DMS153 treated with DMSO at 0.1 percent for 48 hours (cell line): ENCODE data around the gene FXYD6.
"Not testable (repeated sequence)": the region's sequence is repeated elsewhere in the genome, so short reads cannot be mapped to it uniquely, and the experiment has no call there.

Experiments used
- DNase-seq: peaks from one replicate; lab custom pipeline; 2025; ENCODE audit not compliant: unreplicated experiment; lab: John Stamatoyannopoulos, UW

FXYD6 gene, protein sequence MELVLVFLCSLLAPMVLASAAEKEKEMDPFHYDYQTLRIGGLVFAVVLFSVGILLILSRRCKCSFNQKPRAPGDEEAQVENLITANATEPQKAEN

DNA sequence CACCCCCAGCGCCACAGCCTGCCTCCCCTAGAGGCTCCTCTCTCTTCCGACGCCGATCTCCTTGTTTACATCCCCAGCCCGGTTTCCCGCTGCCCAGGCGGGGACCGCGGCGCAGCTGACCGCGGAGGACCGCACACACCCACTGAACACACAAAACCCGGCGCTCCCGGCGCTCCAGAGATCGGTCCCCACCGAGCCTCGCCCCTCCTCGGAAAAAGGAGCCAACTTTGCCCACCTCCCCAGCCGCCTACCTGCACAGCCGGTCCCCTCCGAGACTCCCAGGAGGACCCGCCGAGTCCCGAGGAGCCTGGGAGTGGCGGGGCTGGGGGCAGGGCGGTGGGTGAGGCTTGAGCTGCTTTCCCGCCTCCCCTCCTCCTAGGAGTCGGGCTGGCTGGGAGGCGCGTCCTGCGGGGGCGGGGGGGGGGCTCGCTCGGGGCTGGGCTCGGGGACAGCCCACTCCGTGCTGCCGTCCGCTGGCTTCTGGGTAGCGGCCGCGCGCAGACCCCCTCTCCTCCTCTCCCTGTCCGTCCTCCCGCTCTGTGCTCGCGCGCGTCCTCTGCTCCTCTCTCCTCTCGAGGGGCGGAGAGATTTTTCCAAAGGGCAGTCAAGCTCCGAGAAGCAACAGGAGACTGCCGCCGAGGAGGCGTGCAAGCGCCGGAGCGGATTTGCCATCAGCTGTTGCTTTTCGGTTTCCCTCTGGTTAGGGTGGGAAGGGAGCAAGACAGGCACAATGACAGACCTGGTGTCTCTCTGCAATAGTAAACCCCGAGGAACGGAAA, at the start of gene FXYD6:
TSS of gene FXYD6 (minus strand) at position 318 of the 779 bp plus-strand sequence. CDS start 33,882 bp downstream, outside the sequence.
- no peak for DNase-seq

DNA sequence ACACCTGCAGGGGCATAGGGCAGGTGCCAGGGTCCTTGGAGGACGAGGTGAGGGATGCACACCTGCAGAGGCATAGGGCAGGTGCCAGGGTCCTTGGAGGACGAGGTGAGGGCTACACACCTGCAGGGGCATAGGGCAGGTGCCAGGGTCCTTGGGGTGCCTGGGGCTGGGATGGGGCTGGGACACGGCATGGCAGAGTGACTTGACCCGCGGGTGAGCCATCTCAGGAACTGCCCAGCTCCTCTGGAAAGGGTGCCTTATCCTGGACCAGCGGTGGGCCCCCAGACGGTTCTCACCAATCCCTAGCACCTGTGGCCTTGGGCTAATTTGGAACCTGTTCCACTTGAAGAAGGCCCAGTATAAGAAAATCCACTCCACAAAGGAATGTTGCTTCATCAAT, 49.7 kb upstream of the FXYD6 start:
- DNase-seq = not testable (repeated sequence)

DNA sequence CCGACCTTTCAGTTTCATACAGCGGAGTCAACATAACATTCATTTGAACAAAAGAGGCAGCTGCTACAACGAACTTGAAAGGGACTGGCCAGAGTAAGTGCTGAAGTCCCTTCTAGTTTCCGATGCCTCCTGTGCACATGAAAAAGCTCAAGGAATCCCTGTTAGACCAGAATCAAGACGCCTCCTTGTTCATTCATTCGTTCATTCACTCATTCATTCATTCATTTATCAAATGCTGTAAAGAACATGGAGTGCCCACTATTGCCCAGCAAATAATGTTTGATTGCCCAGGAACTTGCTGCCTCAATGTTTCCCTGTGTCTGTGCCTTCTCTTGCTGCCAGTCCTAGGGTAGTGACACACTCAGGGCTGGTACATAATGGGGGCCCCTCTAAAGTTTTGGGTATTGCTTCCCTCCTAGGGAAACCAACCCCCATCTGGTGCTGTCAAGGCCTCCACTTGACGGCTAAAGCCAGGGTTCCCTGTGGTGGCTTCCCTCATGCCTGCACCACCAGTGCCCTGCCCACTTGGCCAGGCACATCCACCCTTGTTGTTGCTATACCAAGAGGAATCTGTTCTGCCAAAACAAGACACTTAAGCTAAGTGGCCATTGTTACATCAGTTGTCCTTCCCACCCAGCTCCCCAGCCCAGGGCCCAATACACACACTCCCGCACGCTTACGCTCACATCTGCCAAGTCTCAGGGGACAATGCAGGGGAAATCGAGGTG, 48.9 kb upstream of the FXYD6 start:
- peak; percentile 53 for DNase-seq

DNA sequence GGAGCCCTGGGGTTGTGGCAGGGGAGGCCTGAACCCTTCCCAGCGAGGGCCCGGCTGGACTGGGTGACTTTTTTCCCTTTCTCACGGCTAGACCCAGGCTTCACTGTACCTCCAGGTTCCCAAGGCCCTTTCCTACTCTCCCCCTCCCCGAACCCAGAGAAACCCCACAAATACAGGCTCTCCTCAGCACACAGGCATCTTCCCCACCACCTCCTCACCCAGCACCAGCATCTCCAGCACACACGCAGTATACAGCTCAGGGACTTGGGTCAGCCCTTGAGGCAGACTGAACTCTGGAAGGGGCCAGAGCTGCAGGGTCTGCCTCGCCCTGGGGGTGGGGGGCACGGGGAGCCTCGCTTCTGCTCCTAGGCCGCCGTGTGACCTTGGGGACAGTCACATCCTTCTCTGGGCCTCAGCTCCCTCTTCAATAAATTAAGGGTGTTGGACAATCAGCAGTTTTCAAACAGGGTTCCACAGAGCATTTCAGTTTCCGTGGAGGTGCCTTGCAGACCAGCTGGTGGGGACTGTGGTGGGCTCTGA, 48.2 kb upstream of the FXYD6 start:
- DNase-seq = no peak

DNA sequence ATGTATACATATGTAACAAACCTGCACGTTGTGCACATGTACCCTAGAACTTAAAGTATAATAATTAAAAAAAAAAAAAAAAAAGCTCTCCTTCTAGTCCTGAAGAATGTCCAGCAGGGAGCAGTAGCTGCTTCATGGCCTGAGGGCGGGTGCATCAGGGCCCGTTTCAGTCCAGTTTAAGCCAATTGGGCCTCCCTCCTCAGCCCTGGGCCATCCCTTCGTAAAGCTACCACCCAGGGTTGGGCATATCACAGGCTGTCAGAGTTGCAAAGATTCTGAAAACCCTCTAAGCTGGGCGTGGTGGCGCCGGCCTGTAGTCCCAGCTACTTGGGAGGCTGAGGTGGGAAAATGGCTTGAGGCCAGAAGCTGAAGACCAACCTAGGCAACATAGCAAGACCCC, 47.3 kb upstream of the FXYD6 start:
- no peak for DNase-seq

DNA sequence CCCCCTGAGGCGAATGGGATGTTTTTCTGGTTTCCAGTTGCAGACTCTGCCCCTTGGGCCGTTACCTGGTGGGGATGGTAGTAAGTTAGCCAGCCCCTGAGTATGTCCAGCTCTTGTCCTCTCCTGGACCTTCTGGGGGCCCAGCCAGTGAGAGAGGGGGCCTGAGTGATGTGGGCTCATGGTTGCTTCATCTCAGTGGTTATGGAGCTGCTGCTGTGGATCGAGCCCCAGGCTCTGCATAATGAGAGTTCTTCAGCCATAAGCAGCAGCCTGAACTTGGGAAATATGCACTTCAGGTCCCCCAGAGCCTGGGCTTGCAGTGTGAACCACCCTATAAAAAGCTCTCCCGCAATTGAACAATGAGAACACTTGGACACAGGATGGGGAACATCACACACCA, 46.8 kb upstream of the FXYD6 start:
- no peak for DNase-seq

DNA sequence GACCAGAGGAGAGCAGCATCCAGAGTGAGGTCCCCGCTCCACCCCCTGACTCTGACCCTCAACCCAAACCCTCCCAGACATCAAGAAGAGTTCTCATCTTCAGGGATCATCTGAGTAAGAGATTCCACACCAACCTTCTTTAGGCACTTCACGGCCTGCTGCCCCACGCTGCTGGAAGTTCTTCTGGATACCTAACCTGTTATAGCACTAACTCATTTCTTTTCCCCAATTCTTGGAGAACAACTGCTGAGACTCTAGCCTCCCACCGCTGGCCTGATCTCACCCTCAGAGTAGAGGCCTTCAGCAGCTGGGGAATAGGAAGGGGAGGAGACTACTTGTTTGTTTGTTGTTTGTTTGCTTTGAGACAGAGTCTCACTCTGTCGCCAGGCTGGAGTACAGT, 45.4 kb upstream of the FXYD6 start:
- no peak for DNase-seq

DNA sequence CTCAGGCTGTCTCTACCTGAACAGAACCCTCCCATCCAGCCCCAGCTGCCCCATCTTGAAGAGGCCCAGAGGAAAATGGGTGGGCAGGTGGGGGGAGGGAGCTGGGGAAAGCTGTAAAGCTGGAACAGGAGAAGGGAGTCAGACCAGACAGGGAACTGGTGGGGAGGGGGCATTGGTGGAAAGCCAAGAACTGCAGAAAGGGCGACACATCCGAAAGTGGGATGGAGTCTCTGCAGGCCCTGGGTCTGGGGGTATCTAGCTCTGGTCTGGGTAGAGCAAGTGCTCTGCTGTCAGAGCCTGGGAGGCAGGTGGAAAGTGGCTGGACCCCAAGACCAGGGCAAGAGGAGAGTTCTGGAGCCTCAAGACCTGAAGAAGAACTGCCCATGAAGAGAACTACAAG, 45.0 kb upstream of the FXYD6 start:
- DNase-seq = no peak

DNA sequence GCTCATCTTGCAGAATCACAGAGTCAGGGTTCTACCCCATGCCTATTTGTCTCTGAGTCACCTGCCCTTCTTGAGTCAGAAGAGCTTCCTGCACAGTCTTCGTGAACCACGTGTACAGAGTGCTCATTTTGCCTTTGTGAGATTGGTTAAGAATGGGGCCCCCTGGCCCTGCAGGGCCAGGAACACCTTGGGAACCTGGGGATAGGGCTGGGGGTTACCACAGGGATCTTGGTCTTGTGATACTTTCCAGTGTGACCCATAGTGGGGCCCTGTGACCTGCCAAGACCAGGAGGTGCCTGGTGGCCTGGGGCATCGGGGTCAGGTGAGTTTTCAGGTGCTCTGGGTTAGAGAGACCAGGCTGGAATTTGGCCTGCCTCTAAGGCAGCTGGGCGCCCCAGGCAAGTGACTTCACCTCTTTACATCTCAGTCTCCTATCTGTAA, 43.3 kb upstream of the FXYD6 start:
- DNase-seq = no peak

DNA sequence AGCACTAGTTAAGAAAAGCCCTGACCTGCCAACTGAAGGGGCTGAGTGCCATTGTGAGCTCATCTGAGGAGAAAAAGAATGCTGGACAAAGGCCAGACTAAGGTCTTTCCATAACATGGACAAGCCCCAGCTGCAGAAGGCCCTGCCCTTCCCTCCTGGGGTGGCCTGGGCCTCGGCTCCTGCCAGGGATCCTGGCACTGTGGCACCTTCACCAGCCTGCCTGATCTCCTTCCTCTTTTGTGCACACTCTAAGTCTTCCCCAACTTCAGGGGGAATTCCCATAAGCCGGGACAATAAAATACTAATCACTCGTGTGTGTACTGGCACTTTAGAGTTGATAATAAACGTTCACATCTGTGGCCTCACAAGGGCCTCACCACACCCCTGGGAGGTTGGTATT, 42.9 kb upstream of the FXYD6 start:
- no peak for DNase-seq

DNA sequence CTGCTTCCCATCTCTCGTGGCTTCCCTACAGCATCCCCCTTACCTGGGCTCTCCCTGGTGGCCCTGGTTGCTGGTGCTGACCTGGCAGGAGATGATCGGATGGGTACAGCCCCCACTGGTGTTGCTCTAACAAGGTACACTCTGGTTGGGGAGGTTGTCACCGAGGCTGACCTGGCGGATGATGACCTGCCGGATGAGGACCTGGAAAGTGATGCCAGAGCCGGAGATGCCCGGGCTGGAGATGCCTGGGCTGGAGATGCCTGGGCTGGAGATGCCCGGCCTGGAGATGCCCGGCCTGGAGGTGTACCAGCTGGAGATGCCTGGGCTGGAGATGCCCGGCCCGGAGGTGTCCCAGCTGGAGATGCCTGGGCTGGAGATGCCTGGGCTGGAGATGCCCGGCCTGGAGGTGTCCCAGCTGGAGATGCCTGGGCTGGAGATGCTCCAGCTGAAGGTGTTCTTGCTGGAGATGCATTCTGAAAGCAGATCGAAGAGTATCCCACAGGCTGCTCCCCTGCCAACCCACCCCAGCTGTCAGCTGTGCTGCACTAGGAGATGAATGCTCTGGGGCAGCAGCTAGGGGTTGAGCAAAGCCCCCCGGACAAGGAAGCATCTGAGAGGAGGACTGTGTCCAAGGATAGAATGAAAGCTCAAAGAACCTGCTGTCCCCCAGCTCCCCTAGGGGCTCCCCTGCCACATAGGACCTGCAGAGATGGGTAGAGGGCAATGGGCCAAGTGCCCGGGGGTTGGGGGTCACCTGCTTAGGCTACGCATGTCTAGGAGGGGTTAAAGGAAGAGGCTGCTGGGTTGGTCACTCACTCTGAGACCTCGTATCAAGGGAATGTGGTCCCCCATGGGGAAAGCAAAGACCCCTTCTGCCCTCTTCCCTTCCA, 42.2 kb upstream of the FXYD6 start:
- no peak for DNase-seq

DNA sequence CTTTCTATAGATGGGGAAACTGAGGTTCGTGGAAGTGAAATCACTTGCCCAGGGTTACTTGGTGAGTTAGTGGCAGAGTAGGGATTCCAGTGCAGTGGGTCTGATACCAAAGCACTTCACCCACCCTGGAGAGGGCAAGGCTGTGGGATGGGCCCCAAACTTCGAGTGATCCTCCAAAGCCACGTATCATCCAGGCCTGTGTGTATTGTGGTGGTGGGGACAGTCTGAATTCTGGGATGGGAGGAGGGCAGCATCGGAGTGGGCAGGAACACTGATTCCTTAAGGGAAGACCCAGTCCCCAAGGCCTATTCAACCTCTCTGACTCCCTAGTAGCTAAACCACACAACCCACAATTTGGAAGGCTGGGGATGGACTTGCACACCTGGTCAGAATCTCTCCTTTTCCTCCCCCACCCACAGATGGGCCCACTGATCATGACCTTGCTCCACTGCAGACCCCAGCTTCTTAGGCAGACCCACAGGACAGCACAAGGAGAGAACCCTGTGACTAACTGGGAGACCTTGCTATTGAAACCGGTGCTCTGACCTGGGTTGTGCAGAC, 41.2 kb upstream of the FXYD6 start:
- DNase-seq = no peak

DNA sequence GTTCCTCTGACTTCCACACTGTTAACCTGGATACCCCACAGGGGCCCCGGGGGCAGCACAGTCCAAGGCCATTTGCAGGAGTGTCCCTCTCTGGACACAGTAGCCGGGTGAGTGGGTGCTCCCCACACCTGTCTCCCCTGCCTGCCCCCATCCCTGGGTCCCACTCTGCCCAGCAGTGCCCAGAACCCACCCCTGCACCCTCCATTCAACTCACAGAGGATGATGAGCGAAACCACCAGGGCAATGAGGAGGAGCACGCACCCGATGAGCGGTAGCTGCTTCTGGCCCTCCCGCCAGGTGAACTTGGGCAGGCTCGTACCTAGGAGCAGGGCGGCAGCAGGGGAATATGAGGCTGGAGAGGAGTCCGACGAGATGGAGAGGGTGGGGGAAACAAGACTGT, 40.5 kb upstream of the FXYD6 start:
- no peak for DNase-seq

DNA sequence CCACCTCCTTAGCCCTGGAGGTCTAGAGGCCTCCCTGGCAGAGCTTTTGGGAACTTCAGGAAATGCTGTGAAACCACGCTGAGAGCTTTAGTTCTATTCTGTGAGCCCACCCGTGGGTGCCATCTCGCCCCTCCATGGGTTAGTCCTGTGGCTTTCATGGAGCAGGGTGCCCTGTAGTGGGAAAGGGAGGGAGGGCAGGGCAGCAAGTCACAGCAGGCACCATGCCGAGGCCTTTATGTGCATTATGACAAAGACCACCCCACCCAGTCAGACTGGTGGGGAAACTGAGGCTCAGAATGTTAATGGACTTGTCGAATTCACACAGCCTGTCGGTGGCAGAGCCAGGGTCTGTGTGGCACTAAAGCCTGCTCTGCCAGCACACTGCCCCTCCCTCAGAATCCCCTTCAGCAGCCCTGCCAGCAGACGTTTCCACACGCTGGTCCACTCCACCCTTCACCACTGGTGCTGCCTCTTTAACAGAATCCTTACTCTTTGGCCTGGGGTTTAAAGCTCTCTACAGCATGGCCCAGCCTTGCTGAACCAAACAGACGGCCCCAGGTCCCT, 39.3 kb upstream of the FXYD6 start:
- no peak for DNase-seq

DNA sequence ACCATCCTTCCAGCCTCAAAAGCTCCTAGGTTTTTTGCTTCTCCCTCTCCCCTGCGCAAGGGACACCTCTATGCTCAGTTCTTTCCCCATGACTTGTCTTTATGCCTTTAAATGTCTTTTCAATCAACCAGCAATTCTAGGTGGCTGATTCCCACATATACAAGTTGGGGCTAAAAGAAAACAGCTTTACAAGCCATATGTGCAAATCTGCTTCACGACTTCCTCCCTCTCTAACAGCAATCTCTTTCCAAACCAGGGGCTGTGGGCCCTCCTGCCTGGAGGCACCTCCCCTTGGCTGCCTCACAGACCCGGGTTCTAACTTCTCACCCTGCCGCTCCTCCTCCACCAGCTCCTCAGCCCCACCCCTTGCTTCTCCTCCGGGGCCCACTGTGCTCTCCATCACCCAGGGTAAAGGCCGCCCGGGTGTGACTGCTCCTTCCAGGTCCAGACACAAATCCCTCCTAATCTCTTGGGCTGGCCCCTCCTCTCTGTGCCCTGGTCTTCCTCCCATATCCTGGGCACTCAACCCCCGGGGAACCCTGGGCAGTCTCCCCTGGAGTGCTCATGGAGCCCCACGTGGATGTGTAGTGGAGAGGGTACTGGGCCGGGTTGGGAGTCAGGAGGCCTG, 38.6 kb upstream of the FXYD6 start:
- no peak for DNase-seq

DNA sequence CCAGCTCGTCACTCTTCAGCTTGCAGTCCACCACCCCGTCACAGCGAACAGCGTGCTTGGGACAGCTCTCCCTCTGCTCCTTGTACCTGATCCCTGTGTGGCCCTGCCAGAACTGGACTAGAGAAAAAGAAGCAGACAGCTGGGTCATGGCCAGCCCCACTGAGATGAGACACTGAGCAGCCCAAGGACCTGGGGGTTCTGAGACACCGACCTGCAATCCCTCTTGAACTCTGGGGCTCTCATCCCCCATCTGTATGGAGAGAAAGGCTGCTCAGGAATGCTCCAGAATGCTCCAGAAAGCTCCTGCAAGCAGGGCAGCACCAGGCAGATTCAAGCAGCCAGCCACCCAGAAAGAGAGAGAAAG, 37.9 kb upstream of the FXYD6 start:
- DNase-seq = no peak

DNA sequence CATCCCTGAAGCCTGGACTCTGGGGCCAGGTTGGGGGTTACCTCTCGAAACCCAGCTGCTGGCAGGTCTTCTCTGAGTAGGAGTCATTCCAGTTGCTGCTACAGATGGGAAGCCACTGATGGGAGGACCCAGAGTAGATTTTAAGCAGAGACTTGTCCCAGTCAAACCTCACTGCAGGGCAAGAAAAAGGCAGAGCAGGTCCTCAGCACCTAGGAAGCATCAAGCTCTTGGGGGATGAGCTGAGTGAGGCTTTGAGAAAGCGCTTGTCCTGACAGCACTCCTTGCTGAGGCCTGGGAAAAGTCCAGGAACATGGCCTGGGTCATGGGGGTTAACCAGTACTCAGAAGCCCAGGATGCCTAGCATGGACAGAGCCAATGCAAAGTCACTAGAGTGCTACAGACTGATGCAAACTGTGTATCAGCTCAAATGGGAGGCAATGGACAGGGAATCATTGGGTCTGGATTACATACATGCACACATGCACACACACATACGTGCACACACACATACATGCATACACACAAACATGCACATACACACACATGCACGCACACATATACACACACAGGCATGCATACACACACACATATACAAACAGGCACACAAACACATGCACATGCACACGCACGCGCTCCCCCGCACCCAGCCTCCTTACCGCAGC, 37.4 kb upstream of the FXYD6 start:
- DNase-seq = no peak

DNA sequence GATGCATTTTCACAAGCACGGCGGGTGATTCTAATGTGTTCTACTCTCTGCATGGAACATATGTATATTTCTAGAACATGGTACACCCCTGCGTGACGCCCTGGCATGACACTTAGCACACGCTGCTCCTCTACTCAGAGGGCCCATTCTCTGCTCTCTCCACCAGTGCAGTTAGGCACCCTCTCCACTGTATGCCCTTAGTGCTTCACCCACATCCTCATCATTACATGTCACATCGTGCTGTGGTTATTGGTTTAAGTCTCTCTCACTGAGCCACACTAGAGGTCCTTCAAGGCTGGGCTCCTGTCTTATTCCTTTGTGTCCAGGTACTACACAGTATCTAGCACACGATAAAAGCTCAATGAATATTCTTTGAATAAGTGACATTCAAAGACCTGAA, 36.0 kb upstream of the FXYD6 start:
- DNase-seq = no peak

DNA sequence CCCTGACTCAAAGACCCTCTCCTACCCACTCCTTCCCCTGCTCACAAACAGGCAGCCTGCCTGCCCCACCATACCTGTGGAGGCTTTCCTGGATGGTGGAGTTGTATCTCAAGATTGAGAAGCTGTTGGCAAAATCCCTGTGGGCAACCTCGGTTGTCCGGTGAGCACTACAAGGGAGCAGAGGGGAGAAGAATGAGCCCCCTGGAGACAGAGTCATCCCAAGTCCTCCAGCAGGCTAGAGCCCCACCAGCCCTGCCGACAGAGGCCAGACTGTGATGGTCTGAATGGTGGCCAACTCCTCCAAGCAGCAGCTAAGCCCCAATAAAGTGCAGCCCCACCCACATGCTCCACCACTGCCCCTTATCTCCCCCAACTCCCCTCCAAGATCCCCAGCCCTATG, 35.2 kb upstream of the FXYD6 start:
- DNase-seq = no peak
